HCT116 (cell line): ENCODE data around the gene TEX10. TPM values are rescaled to one million over a fixed set of nuclear protein-coding genes. Genes with fewer than 3 reads are reported as not detected.

Experiments used
- ATAC-seq: fragments of 200-7000 bp; cut with Tn5 transposase; 2 replicates; pipeline ENCODE4 v1.9.1; 2020; ENCODE audit warnings: mild to moderate bottlenecking, moderate library complexity
- BruUV-seq: library from RNA; stranded (reverse); fragments of 400-500 nt; replicated peaks from 2 replicates; lab custom pipeline; 2021; lab: Mats Ljungman, UMichigan
- CTCF ChIA-PET: fragments of 300-600 bp; sonication (Branson Sonifier 250); formaldehyde crosslinking; loops from one replicate; lab custom pipeline; 2021; ENCODE audit warnings: antibody characterized with exemption; lab: Charles Lee
- POLR2A ChIA-PET: fragments of 300-600, 350-600 bp; sonication (Branson Sonifier 250); formaldehyde crosslinking; loops from one replicate; lab custom pipeline; 2021; ENCODE audit warnings: antibody characterized with exemption; lab: Charles Lee
- RAD21 ChIA-PET, 2 experiments: fragments of 300-600 bp; sonication (Branson Sonifier 250); formaldehyde crosslinking; loops; one replicate each; lab custom pipeline; 2023; ENCODE audit warnings: low total read pairs in 2 of 2; ENCODE audit not compliant: uncharacterized antibody in 2 of 2, unreplicated experiment in 2 of 2, low non-redundant PET in 1 of 2; lab: Charles Lee
- DNase-seq: peaks from one replicate; pipeline ENCODE4 v3.0.0-alpha.2; 2010; ENCODE audit warnings: low read depth, low spot score
- H2AFZ ChIP-seq: fragments of 200-600 bp; shearing (Covaris generic), sonication (generic); 2 replicates; pipeline ENCODE4 v1.6.1; 2017; ENCODE audit warnings: low read depth, mixed run types, mixed read lengths, antibody characterized with exemption, low read length; ENCODE audit not compliant: poor library complexity, severe bottlenecking
- H3K27ac ChIP-seq: 2 replicates; pipeline ENCODE4 v1.5.1; 2012; ENCODE audit warnings: low read depth, low read length
- H3K27me3 ChIP-seq: fragments of 200-600 bp; sonication (generic); 2 replicates; pipeline ENCODE4 v1.6.1; 2016; ENCODE audit warnings: mixed run types, low read length, mixed read lengths; ENCODE audit not compliant: insufficient read depth
- H3K36me3 ChIP-seq, 2 experiments: fragments of 200-500 bp in 1 of 2; fragments of 200-600 bp in 1 of 2; sonication (Bioruptor generic) in 1 of 2; sonication (generic) in 1 of 2; 2 replicates each; pipeline versions ENCODE4 v1.5.1 to v1.6.1; 2014 to 2016; ENCODE audit warnings: low read length in 2 of 2, inconsistent platforms in 1 of 2, mixed read lengths in 1 of 2, mixed run types in 1 of 2; ENCODE audit not compliant: insufficient read depth in 2 of 2, control insufficient read depth in 1 of 2
- H3K4me1 ChIP-seq, 2 experiments: fragments of 200-600 bp in 1 of 2; sonication (generic) in 1 of 2; 2 replicates each; pipeline versions ENCODE4 v1.5.1 to v1.6.1; 2012 to 2017; ENCODE audit warnings: low read length in 2 of 2, inconsistent platforms in 1 of 2, mild to moderate bottlenecking in 1 of 2, mixed read lengths in 1 of 2, mixed run types in 1 of 2, moderate library complexity in 1 of 2; ENCODE audit not compliant: insufficient read depth in 2 of 2, control insufficient read depth in 1 of 2
- H3K4me2 ChIP-seq: fragments of 200-600 bp; sonication (generic); 2 replicates; pipeline ENCODE4 v1.6.1; 2017; ENCODE audit warnings: mixed run types, low read length, mixed read lengths
- H3K4me3 ChIP-seq, 2 experiments: fragments of 200-600 bp in 1 of 2; sonication (generic) in 1 of 2; replicated peaks in 1 of 2; 2 replicates each; pipeline ENCODE4 v1.5.1; 2011 to 2016; ENCODE audit warnings: low read length in 2 of 2, control low read depth in 1 of 2, low read depth in 1 of 2, mild to moderate bottlenecking in 1 of 2, mixed read lengths in 1 of 2, mixed run types in 1 of 2
- H3K79me2 ChIP-seq: fragments of 200-600 bp; sonication (generic); 2 replicates; pipeline ENCODE4 v1.6.1; 2017; ENCODE audit warnings: mild to moderate bottlenecking, mixed run types, low read length, moderate library complexity, mixed read lengths; ENCODE audit not compliant: insufficient read depth
- H3K9ac ChIP-seq: fragments of 200-600 bp; sonication (generic); 2 replicates; pipeline ENCODE4 v1.6.1; 2016; ENCODE audit warnings: low read length, mixed read lengths
- H3K9me2 ChIP-seq: fragments of 200-600 bp; sonication (generic), shearing (Covaris generic); 2 replicates; pipeline ENCODE4 v1.6.1; 2017; ENCODE audit warnings: mixed run types, mild to moderate bottlenecking, moderate library complexity; ENCODE audit not compliant: insufficient read depth
- H3K9me3 ChIP-seq, 2 experiments: fragments of 200-500 bp in 1 of 2; fragments of 200-600 bp in 1 of 2; sonication (Bioruptor generic) in 1 of 2; sonication (generic) in 1 of 2; 2 replicates each; pipeline ENCODE4 v1.6.1; 2014 to 2017; ENCODE audit warnings: low read length in 2 of 2, mixed read lengths in 2 of 2, inconsistent platforms in 1 of 2, low read depth in 1 of 2, mild to moderate bottlenecking in 1 of 2, mixed run types in 1 of 2, moderate library complexity in 1 of 2; ENCODE audit not compliant: control insufficient read depth in 1 of 2, insufficient read depth in 1 of 2
- H4K20me1 ChIP-seq: fragments of 200-600 bp; sonication (generic), shearing (Covaris generic); 2 replicates; pipeline ENCODE4 v1.6.1; 2017; ENCODE audit warnings: mixed run types, mild to moderate bottlenecking, moderate library complexity; ENCODE audit not compliant: insufficient read depth
- ATF3 ChIP-seq: IDR thresholded peaks from 2 replicates; pipeline ENCODE4 v1.6.1; 2012
- CBX3 ChIP-seq: IDR thresholded peaks from 2 replicates; pipeline ENCODE4 v1.6.1; 2012; ENCODE audit warnings: low read depth
- CEBPB ChIP-seq: IDR thresholded peaks from 2 replicates; pipeline ENCODE4 v1.6.1; 2012; ENCODE audit warnings: low read depth
- EZH2 ChIP-seq: fragments of 200-600 bp; sonication (generic); IDR thresholded peaks from 2 replicates; pipeline ENCODE4 v1.6.1; 2017; ENCODE audit warnings: antibody characterized with exemption, mixed run types
- EZH2phosphoT487 ChIP-seq: fragments of 200-600 bp; IDR thresholded peaks from 2 replicates; pipeline ENCODE4 v1.6.1; 2018; ENCODE audit warnings: antibody characterized with exemption, borderline replicate concordance
- JUND ChIP-seq: IDR thresholded peaks from 2 replicates; pipeline ENCODE4 v1.6.1; 2012
- POLR2A ChIP-seq: IDR thresholded peaks from 2 replicates; pipeline ENCODE4 v1.7.0; 2011; ENCODE audit warnings: borderline replicate concordance; ENCODE audit not compliant: insufficient read depth, insufficient read length; ENCODE audit errors: extremely low read depth
- POLR2AphosphoS5 ChIP-seq: IDR thresholded peaks from 2 replicates; pipeline ENCODE4 v1.6.1; 2011; ENCODE audit warnings: mild to moderate bottlenecking, low read depth, low read length, moderate library complexity
- SP1 ChIP-seq: IDR thresholded peaks from 2 replicates; pipeline ENCODE4 v1.6.1; 2012; ENCODE audit warnings: low read depth
- TCF7L2 ChIP-seq: IDR thresholded peaks from 2 replicates; pipeline ENCODE4 v1.7.0; 2011; ENCODE audit warnings: borderline replicate concordance, inconsistent platforms; ENCODE audit not compliant: insufficient read depth, insufficient read length; ENCODE audit errors: extremely low read depth
- ZFX ChIP-seq: fragments of 450-650 bp; IDR thresholded peaks from 2 replicates; pipeline ENCODE4 v1.6.1; 2017
- ZNF274 ChIP-seq: fragments of 200-500 bp; sonication (Bioruptor generic); IDR thresholded peaks from 2 replicates; pipeline ENCODE4 v1.6.1; 2014; ENCODE audit warnings: mild to moderate bottlenecking, low read depth, low read length, inconsistent platforms
- intact Hi-C: fragments of 100-400 bp; cut with micrococcal nuclease; formaldehyde crosslinking; loops from 2 replicates; pipeline ENCODE4 v1.10.0; 2022
- total RNA-seq: library from RNA; stranded (reverse); gene quantifications from one replicate; pipeline ENCODE4 v1.2.1, GENCODE V29; 2021; ENCODE audit not compliant: unreplicated experiment
- TF ChIP-seq, protein P1 (sequence below): IDR thresholded peaks from 2 replicates; pipeline ENCODE4 v1.6.1; 2012
- TF ChIP-seq, protein P2 (sequence below): IDR thresholded peaks from 2 replicates; pipeline ENCODE4 v1.6.1; 2012; ENCODE audit warnings: low read depth

The TEX10 gene
- total RNA-seq, 1 experiment from 2014 or later: 53.0 TPM

GRCh38 chr9:100267211-100267610 lies 85.5 kb downstream of the TEX10 start:
- no peak overlapping the region for H3K9ac ChIP-seq
- no peaks in the 10 kb centered on the region for H3K79me2 ChIP-seq
- H3K4me1 ChIP-seq: no peaks in the 10 kb centered on the region
- ChIA-PET CTCF (no interaction called here), RAD21 (no interaction called here), POLR2A (no interaction called here)
- DNase-seq (no peak), ATAC-seq (no peak)
- H4K20me1 ChIP-seq: 0 out of 2 replicates have a peak, but pooled peaks cover 2% of the 10 kb centered on the region
- no peaks in the 10 kb centered on the region for H3K27me3 ChIP-seq
- H3K4me3 ChIP-seq: no peak overlapping the region
- BruUV-seq: no TSS peak
- H3K9me3 ChIP-seq: no peaks in the 10 kb centered on the region
- no peak overlapping the region for H2AFZ ChIP-seq
- H3K27ac ChIP-seq: no peak overlapping the region
- no peaks in the 10 kb centered on the region for H3K36me3 ChIP-seq
- no peaks in the 10 kb centered on the region; the same call in 1 of the 2 replicates for H3K9me2 ChIP-seq
- intact Hi-C loops: no loop called here
- TF ChIP-seq ZNF274 (no peak), POLR2A (no peak), TCF7L2 (no peak), CBX3 (no peak), POLR2AphosphoS5 (no peak), ZFX (no peak), EZH2 (no peak), CEBPB (no peak), EZH2phosphoT487 (no peak), SP1 (no peak), JUND (no peak), ATF3 (no peak)
- TF ChIP-seq, protein P1, sequence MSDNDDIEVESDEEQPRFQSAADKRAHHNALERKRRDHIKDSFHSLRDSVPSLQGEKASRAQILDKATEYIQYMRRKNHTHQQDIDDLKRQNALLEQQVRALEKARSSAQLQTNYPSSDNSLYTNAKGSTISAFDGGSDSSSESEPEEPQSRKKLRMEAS: no peak
- TF ChIP-seq, protein P2, sequence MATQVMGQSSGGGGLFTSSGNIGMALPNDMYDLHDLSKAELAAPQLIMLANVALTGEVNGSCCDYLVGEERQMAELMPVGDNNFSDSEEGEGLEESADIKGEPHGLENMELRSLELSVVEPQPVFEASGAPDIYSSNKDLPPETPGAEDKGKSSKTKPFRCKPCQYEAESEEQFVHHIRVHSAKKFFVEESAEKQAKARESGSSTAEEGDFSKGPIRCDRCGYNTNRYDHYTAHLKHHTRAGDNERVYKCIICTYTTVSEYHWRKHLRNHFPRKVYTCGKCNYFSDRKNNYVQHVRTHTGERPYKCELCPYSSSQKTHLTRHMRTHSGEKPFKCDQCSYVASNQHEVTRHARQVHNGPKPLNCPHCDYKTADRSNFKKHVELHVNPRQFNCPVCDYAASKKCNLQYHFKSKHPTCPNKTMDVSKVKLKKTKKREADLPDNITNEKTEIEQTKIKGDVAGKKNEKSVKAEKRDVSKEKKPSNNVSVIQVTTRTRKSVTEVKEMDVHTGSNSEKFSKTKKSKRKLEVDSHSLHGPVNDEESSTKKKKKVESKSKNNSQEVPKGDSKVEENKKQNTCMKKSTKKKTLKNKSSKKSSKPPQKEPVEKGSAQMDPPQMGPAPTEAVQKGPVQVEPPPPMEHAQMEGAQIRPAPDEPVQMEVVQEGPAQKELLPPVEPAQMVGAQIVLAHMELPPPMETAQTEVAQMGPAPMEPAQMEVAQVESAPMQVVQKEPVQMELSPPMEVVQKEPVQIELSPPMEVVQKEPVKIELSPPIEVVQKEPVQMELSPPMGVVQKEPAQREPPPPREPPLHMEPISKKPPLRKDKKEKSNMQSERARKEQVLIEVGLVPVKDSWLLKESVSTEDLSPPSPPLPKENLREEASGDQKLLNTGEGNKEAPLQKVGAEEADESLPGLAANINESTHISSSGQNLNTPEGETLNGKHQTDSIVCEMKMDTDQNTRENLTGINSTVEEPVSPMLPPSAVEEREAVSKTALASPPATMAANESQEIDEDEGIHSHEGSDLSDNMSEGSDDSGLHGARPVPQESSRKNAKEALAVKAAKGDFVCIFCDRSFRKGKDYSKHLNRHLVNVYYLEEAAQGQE: no peak
- no peak overlapping the region for H3K4me2 ChIP-seq

Other genes with a start within 250 kb of the TEX10 start
- gene MSANTD3, start 74.2 kb upstream of the TEX10 start, total RNA-seq: 31.3 TPM
- gene TMEFF1, start 120.2 kb upstream of the TEX10 start, total RNA-seq: 3.3 TPM
- gene CAVIN4, start 225.1 kb upstream of the TEX10 start, total RNA-seq: 0.59 TPM